ENCODE results near the gene POU2F2.

POU2F2 gene

DNA sequence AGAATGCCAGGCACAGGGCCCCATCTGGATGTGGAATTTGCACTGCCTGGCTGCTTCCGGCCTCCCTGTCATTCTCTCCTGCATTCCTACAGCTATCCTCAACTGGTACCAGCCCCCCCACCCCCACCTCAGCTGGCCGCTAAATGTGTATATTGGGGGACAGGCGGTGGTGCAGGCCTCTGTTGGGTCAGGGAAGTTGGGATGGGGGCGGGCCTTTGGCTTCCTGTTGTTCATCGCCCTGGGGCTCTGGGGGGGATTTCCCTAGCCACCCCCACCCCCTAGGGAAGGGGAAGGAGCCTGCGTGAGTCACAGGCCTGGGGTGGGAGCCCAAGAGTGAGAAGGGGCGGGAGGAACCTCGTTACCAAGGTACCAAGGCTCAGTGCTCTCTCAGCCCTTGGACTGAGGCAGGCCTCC is 10.6 kb downstream of the POU2F2 start:
- H3K9me3 ChIP-seq (ENCODE audit: low read length): no peaks in the 10 kb centered on the region
- no peak overlapping the region for H3K9ac ChIP-seq (ENCODE audit: low read length)
- H3K4me1 ChIP-seq (ENCODE audit: insufficient read depth, low read length): no peaks in the 10 kb centered on the region
- H3K4me3 ChIP-seq (ENCODE audit: low read depth in 1 of 2, low read length in 2 of 2): no peak overlapping the region
- peaks cover 0 to 13% of the 10 kb centered on the region in 2 donors for H3K27me3 ChIP-seq (ENCODE audit: control insufficient read depth in 1 of 2, insufficient read depth in 2 of 2, low read length in 2 of 2)
- no peak overlapping the region for H3K27ac ChIP-seq (ENCODE audit: low read depth, low read length)
- H3K36me3 ChIP-seq (ENCODE audit: insufficient read depth, low read length): no peaks in the 10 kb centered on the region

DNA sequence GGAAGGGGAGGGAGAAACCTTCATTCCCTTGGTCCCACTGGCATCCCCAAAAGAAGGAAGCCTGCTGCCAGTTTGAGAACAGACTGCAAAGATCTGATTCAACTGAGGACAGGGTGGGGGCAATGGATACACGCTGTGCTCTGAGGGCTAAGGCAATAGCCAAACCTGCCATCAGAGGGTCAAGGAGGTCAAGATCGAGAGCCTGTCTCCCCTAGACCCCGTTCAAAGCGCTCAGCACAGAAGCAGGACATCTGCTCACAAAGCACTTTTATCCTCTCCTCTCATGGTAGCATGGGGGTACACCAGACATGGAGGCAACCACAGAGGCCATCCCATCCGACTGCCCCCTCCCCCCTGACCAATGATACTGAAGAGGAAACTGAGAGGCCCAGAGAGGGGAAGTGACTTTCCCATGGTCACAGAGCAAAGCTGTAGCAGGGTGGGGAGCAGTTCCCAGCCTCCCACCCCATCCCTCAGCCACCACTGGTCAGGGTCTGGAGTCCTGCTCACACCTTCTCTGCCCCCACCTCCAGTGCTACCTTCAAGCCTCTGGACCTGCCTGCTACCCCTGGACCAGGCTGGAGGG is 11.1 kb downstream of the POU2F2 start:
- Histone ChIP-seq H3K9me3 (ENCODE audit: low read length) (no peaks in the 10 kb centered on the region), H3K27ac (ENCODE audit: low read depth, low read length) (no peak overlapping the region), H3K27me3 (ENCODE audit: control insufficient read depth in 1 of 2, insufficient read depth in 2 of 2, low read length in 2 of 2) (peaks cover 0 to 13% of the 10 kb centered on the region in 2 donors), H3K4me3 (ENCODE audit: low read depth in 1 of 2, low read length in 2 of 2) (no peak overlapping the region), H3K4me1 (ENCODE audit: insufficient read depth, low read length) (no peaks in the 10 kb centered on the region), H3K9ac (ENCODE audit: low read length) (no peak overlapping the region), H3K36me3 (ENCODE audit: insufficient read depth, low read length) (no peaks in the 10 kb centered on the region)

GRCh38 chr19:42120276-42120980 is 11.8 kb downstream of the POU2F2 start:
- Histone ChIP-seq H3K9me3 (ENCODE audit: low read length) (no peaks in the 10 kb centered on the region), H3K27me3 (ENCODE audit: control insufficient read depth in 1 of 2, insufficient read depth in 2 of 2, low read length in 2 of 2) (peaks cover 0 to 9% of the 10 kb centered on the region in 2 donors), H3K4me1 (ENCODE audit: insufficient read depth, low read length) (no peaks in the 10 kb centered on the region), H3K27ac (ENCODE audit: low read depth, low read length) (no peak overlapping the region), H3K9ac (ENCODE audit: low read length) (no peak overlapping the region), H3K4me3 (ENCODE audit: low read depth in 1 of 2, low read length in 2 of 2) (no peak overlapping the region), H3K36me3 (ENCODE audit: insufficient read depth, low read length) (no peaks in the 10 kb centered on the region)

- Histone ChIP-seq H3K9ac (ENCODE audit: low read length) (no peak overlapping the region), H3K4me3 (ENCODE audit: low read depth in 1 of 2, low read length in 2 of 2) (no peak overlapping the region), H3K9me3 (ENCODE audit: low read length) (no peaks in the 10 kb centered on the region), H3K27ac (ENCODE audit: low read depth, low read length) (no peak overlapping the region), H3K27me3 (ENCODE audit: control insufficient read depth in 1 of 2, insufficient read depth in 2 of 2, low read length in 2 of 2) (no peaks in the 10 kb centered on the region), H3K4me1 (ENCODE audit: insufficient read depth, low read length) (no peaks in the 10 kb centered on the region), H3K36me3 (ENCODE audit: insufficient read depth, low read length) (no peaks in the 10 kb centered on the region)
Observed at GRCh38 chr19:42117076-42117475, 15.2 kb downstream of the POU2F2 start.

- Histone ChIP-seq H3K27me3 (ENCODE audit: control insufficient read depth in 1 of 2, insufficient read depth in 2 of 2, low read length in 2 of 2) (no peaks in the 10 kb centered on the region), H3K27ac (ENCODE audit: low read depth, low read length) (no peak overlapping the region), H3K9ac (ENCODE audit: low read length) (no peak overlapping the region), H3K4me1 (ENCODE audit: insufficient read depth, low read length) (no peaks in the 10 kb centered on the region), H3K36me3 (ENCODE audit: insufficient read depth, low read length) (no peaks in the 10 kb centered on the region), H3K4me3 (ENCODE audit: low read depth in 1 of 2, low read length in 2 of 2) (no peak overlapping the region), H3K9me3 (ENCODE audit: low read length) (no peaks in the 10 kb centered on the region)
Observed at GRCh38 chr19:42116308-42117075, 15.8 kb downstream of the POU2F2 start.

DNA sequence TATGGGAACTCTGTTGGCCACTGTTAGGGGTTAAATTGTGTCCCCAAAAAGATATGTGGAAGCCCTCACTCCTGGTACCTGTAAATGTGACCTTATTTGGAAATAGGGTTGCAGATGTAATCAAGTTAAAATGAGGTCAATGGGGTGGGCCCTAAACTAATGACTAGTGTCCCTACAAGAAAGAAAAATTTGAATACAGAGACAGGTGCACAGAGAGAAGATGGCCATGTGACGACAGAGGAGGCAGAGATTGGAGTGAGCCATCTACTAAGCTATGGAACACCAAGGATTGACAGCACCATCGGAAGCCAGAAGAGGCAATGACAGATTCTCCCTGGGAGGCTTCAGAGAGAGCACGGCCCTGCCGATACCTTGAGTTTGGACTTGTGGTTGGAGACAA is 16.5 kb downstream of the POU2F2 start:
- Histone ChIP-seq H3K27ac (ENCODE audit: low read depth, low read length) (no peak overlapping the region), H3K27me3 (ENCODE audit: control insufficient read depth in 1 of 2, insufficient read depth in 2 of 2, low read length in 2 of 2) (no peaks in the 10 kb centered on the region), H3K9me3 (ENCODE audit: low read length) (no peaks in the 10 kb centered on the region), H3K4me1 (ENCODE audit: insufficient read depth, low read length) (no peaks in the 10 kb centered on the region), H3K4me3 (ENCODE audit: low read depth in 1 of 2, low read length in 2 of 2) (no peak overlapping the region), H3K9ac (ENCODE audit: low read length) (no peak overlapping the region), H3K36me3 (ENCODE audit: insufficient read depth, low read length) (no peaks in the 10 kb centered on the region)

GRCh38 chr19:42115219-42115618 is 17.0 kb downstream of the POU2F2 start:
- Histone ChIP-seq H3K9ac (ENCODE audit: low read length) (no peak overlapping the region), H3K36me3 (ENCODE audit: insufficient read depth, low read length) (no peaks in the 10 kb centered on the region), H3K27me3 (ENCODE audit: control insufficient read depth in 1 of 2, insufficient read depth in 2 of 2, low read length in 2 of 2) (no peaks in the 10 kb centered on the region), H3K4me3 (ENCODE audit: low read depth in 1 of 2, low read length in 2 of 2) (no peak overlapping the region), H3K4me1 (ENCODE audit: insufficient read depth, low read length) (no peaks in the 10 kb centered on the region), H3K9me3 (ENCODE audit: low read length) (no peaks in the 10 kb centered on the region), H3K27ac (ENCODE audit: low read depth, low read length) (no peak overlapping the region)

DNA sequence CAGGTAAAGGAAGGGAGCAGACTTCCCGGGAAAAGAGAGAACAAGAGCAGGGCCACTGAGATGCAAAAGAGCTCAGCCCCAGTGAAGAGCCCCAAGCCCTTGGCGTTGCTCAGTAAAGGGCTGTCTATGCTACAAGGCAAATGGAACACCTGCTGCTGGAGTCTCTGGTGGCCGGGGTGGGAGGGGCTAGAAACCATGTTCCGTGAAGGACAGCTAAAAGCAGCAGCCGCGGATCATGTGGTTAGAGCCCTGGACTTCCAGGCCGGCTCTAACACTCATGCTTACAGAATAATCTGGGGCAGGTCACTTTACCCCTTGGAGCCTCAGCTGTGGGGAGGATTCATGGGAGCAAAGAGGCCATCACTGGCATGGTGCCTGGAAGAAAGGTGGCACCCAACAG is 17.8 kb downstream of the POU2F2 start:
- Histone ChIP-seq H3K4me3 (ENCODE audit: low read depth in 1 of 2, low read length in 2 of 2) (no peak overlapping the region), H3K27me3 (ENCODE audit: control insufficient read depth in 1 of 2, insufficient read depth in 2 of 2, low read length in 2 of 2) (no peaks in the 10 kb centered on the region), H3K9ac (ENCODE audit: low read length) (no peak overlapping the region), H3K36me3 (ENCODE audit: insufficient read depth, low read length) (no peaks in the 10 kb centered on the region), H3K9me3 (ENCODE audit: low read length) (no peaks in the 10 kb centered on the region), H3K27ac (ENCODE audit: low read depth, low read length) (no peak overlapping the region), H3K4me1 (ENCODE audit: insufficient read depth, low read length) (no peaks in the 10 kb centered on the region)

DNA sequence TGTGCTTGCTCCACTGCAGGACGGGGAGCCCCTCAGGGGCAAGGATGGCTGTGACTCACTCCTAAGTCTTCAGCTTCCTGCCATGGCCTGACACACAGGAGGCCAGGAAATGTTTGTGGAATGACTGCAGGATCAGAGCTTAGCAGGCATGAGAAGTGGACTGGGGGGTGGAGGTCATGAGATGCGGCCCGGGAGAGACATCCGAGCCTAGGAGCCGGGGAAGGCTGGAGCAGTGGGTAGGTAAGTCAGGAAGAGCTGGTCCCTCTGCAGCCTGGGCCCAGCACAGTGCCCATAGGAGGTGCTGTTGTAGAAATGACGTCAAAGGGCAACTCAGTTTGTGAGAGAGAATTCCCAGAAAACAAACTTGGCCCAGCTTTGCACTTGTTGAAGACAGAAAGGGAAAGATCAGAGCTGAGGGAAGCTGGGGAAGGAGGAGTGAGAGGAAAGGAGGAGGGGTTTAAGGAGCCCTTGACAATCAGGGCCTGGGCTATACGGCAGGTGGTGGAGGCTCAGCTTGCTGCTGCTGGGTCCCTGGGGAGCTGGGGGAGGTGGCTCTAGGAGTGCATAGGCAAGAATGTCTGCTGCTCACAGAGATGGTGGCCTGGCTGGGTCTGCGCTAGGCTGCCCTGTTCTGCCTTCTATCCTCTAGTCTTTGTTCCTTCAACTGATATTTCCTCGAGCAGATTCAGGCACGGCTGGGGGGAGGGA is 18.5 kb downstream of the POU2F2 start:
- Histone ChIP-seq H3K4me3 (ENCODE audit: low read depth in 1 of 2, low read length in 2 of 2) (no peak overlapping the region), H3K36me3 (ENCODE audit: insufficient read depth, low read length) (no peaks in the 10 kb centered on the region), H3K27ac (ENCODE audit: low read depth, low read length) (no peak overlapping the region), H3K9ac (ENCODE audit: low read length) (no peak overlapping the region), H3K4me1 (ENCODE audit: insufficient read depth, low read length) (no peaks in the 10 kb centered on the region), H3K9me3 (ENCODE audit: low read length) (no peaks in the 10 kb centered on the region), H3K27me3 (ENCODE audit: control insufficient read depth in 1 of 2, insufficient read depth in 2 of 2, low read length in 2 of 2) (peaks cover 0 to 4% of the 10 kb centered on the region in 2 donors)

DNA sequence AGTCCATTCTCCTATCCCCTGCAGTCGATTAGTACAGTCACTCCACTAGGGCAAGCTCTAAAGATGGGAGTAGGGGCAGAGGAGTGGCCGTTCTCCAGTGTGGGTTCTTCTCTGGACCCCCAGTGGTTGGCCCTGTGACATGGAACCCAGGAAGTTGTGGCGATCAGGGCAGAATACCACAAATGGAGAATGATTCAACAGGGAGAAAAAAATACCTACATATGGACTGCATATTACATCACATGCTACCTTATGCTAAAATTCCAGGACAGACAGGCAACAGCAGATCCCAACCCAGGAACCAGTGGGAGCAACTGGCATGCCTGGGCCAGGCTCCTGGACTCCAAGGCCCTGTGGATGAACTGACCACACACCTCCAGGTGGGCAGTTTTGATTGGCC is 20.4 kb downstream of the POU2F2 start:
- Histone ChIP-seq H3K27ac (ENCODE audit: low read depth, low read length) (no peak overlapping the region), H3K4me3 (ENCODE audit: low read depth in 1 of 2, low read length in 2 of 2) (no peak overlapping the region), H3K36me3 (ENCODE audit: insufficient read depth, low read length) (no peaks in the 10 kb centered on the region), H3K9me3 (ENCODE audit: low read length) (no peaks in the 10 kb centered on the region), H3K9ac (ENCODE audit: low read length) (no peak overlapping the region), H3K27me3 (ENCODE audit: control insufficient read depth in 1 of 2, insufficient read depth in 2 of 2, low read length in 2 of 2) (peaks cover 0 to 14% of the 10 kb centered on the region in 2 donors), H3K4me1 (ENCODE audit: insufficient read depth, low read length) (no peaks in the 10 kb centered on the region)

DNA sequence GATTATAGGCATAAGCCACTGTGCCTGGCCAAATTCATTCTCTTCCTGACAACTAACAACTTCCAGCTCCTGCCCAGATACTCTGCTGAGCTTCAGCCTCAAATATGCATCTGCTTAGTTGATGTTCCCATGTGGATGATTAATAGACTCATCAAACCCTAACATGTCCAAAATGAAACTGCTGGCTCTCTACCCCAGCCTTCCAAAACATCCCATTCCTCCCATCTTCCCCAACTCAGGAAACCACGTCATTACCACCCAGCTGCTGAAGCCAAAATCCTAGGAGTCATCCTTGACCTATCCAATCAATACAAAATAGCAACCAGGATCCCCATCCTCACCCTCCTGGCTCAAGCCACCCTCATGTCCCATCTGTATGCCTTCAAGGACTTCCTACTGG is 20.9 kb downstream of the POU2F2 start:
- Histone ChIP-seq H3K4me3 (ENCODE audit: low read depth in 1 of 2, low read length in 2 of 2) (no peak overlapping the region), H3K36me3 (ENCODE audit: insufficient read depth, low read length) (no peaks in the 10 kb centered on the region), H3K27me3 (ENCODE audit: control insufficient read depth in 1 of 2, insufficient read depth in 2 of 2, low read length in 2 of 2) (peaks cover 0 to 15% of the 10 kb centered on the region in 2 donors), H3K27ac (ENCODE audit: low read depth, low read length) (no peak overlapping the region), H3K9ac (ENCODE audit: low read length) (no peak overlapping the region), H3K4me1 (ENCODE audit: insufficient read depth, low read length) (no peaks in the 10 kb centered on the region), H3K9me3 (ENCODE audit: low read length) (no peaks in the 10 kb centered on the region)

All from muscle layer of colon (tissue), 2 donors.